ENCODE results near the gene SCMH1.

The SCMH1 gene

DNA sequence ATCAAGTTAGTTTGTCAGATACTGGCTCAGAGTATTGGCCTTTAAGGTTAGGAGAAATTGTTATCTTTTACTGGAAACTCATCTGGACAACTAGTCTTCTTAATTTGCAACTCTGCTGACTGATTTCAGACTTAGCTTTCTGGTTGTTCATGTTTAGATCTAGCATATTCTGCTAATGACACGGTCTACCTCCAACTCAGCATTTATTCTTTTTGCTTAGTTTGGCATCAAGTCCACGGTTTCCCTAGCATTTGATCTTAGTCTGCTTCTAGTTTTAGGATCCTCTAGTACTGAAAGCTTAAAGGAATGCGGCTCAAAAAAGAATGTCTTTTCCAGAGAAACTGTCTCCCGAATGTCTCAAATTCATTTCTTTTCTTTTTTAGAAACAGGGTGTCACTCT, 145.0 kb downstream of the SCMH1 start:
- DNase-seq (ENCODE audit: low spot score): no peak

DNA sequence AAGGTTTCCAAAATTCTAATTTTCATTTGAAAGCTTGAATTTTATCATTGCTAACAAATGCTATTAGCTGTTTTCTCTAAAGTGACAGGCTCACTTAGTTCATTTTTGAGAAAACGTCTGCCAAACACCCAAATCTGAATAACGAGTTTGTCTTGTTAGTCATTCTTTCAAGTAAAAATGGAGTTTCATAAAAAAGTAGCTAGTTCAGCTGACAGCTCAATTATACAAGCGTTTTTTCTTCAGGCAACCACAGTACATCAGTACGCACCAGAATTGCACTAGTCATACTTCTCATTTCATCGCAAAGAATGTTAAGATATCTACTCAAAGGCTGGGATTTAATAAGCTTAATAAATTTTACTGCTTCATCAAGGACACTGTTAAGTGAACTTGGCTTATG, 148.3 kb downstream of the SCMH1 start:
- no peak for DNase-seq (ENCODE audit: low spot score)

DNA sequence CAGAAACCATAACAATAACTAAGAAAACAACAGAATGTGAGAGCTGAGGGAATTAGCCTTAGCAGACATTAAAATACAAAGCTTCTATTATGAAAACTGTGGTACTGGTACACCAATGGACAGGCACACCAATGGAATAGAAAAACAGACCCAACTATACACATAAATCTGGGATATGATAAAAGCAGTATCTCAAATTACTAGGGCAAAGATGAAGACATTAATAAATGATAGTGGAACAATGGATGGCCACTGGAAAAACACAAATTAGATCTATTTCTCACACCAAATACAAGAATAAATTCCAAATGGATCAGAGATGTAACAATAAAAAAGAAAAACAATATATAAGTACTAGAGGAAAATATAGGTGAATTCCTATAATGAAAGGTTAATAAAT, 155.2 kb downstream of the SCMH1 start:
- no peak for DNase-seq (ENCODE audit: low spot score)

DNA sequence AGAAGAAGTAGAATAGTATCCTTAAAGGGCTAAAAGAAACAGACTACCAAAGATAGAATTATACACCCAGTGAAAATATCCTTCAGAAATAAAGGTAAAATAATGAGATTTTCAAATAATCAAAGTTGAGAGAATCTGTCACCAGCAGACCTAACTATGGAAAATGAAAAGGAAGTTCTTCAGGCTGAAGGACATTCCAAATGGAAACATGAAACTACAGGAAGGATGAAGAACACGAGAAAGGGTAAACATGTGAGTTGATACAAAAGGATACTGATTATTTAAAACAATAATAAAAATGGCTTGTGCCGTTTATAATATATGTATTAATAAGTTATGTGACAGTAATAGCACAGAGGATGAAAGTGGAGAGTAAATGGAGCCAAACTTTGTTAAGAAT, 163.5 kb downstream of the SCMH1 start:
- no peak for DNase-seq (ENCODE audit: low spot score)

DNA sequence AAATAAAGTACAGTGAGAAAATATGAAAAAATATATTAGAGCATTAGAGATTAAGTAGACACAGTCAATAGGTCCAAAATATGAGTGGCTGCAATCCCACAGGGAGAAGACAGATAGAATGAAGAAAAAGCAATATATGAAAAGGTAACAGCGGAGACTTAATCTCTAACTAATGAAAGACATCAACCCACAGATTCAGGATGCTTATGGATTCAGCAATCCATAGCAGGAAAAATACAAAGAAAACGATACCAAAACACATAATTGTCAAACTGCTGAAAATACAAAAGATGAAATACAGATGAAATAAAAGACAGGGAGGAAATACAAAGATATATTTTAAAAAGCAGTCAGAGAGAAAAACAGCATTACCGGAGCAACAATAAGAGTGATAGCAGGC, 163.9 kb downstream of the SCMH1 start:
- DNase-seq (ENCODE audit: low spot score): no peak

DNA sequence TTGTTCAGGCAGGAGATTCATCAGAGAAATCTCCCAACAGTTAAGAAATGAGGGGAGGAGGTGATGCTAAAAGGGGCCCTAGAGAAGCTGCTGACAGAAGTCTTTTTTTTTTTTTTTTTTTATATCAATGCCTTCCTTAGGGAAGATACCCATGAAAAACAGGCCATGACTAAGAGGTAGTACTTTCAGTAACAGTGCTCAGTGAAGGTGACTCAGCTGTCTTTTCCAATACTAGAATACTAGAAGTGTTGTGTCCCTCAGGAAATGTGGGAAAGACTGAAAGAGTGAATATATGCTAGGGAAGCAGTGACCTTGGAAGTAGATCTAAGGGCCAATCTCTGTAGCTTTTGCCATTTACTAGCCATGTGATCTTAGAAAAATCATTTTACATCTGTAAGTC, 168.1 kb downstream of the SCMH1 start:
- no peak for DNase-seq (ENCODE audit: low spot score)

DNA sequence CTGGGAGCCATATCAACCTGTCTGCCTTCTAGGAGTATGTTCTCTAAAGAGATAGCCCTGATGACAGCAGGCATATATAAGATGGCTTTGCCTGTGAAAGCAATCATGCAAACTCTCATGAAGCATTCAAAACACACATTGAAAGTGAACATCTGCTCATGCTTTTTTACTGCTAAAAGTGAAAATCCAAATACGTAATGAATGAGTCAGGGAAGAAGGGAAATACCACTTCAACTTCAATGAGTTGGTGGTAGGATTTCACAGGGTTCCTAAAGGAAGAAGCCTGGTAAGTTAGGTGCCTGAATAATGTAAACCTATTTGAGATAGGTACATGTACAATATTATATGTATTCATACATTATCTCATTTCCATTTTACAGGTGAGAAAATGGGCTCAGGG, 170.1 kb downstream of the SCMH1 start:
- no peak for DNase-seq (ENCODE audit: low spot score)

DNA sequence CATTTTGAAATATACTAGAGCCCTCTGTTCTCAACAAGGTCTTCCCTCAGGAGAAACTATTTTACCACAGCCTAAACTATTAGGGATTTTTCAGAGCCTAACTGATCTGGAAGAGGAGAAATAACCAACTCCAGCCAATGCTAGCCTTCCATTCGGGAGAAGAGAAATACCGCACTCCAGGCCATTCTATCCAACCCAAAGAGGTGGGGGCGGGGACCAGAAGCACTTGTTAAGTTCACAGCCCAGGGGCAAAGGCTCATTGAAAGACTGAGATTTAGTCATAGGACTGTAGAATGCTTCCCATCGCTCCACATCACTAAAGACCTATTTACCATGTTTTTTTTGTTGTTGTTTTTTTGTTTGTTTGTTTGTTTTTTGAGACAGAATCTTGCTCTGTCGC, 185.2 kb downstream of the SCMH1 start:
- DNase-seq (ENCODE audit: low spot score): no peak

DNA sequence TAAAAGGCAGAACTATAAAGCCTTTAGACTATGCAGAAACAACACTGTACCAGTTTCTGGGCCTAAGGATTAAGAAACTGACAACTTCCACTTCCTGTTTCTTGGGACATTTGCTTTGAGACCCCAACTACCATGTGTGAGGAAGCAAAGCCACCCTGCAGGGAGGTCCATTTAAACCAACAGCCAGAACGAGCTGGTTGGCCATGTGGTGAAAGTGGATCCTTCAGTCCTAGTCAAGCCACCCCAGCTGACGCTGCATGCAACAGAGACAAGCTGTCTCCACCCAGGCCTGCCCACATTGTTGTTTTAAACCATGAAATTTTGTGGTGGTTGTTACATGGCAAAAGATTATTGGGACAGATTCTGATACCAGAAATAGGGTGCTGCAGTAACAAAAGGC, 188.8 kb downstream of the SCMH1 start:
- DNase-seq (ENCODE audit: low spot score): no peak

DNA sequence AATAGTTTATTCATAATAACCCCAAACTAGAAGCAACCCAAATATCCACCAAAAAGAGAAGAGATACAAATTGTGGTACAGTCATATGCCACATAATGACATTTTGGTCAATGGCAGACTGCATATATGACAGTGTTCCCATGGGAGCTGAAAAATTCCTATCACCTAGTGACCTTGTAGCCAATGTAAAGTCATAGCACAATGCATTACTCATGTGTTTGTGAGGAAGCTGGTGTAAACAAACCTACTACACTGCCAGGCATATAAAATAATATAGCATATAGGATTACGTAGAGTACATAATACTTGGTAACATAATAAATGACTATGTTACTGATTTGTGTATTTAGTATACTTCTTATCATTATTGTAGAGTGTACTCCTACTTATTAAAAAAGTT, 191.1 kb downstream of the SCMH1 start:
- no peak for DNase-seq (ENCODE audit: low spot score)

DNA sequence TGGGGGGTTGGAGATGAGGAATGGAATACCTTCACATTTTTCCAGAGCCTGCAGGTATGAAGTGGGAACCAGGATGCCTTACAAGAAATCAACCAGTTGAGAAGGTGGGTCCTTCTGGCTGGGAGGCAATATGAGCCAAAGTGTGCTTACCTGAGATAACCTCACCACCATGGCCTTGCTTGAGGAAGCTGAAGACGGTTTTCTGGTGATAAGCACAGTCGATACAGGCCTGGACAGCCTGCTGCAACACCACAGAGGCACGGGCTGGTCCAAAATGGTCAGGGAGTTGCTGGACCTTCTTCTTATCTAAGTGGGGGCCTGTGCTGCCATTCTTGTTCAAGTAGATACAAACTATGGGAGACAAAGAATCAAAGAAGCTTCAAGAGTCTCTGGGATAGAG, 193.6 kb downstream of the SCMH1 start:
- DNase-seq (ENCODE audit: low spot score): no peak

DNA sequence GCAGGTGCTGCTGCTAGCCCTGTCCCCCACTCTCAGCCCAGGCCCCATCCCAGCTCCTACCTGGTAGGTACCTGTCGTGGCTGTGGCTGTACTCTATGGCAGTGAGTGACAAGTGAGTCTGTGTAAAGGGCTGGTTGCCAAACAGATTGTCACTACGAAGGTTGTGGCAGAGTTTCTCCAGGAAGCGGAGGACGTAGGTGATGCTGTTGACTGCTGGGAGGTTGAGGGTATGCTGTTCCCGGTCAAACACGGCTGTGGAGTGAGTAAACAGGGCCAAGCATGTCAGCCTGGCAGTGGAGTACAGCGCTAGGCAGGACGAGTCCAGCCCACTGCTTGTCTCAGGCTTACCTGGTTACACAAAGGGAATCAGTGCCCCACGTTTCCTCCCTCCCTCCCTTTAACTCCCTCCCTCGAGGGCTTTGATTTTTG, 195.7 kb downstream of the SCMH1 start:
- no peak for DNase-seq (ENCODE audit: low spot score)

DNA sequence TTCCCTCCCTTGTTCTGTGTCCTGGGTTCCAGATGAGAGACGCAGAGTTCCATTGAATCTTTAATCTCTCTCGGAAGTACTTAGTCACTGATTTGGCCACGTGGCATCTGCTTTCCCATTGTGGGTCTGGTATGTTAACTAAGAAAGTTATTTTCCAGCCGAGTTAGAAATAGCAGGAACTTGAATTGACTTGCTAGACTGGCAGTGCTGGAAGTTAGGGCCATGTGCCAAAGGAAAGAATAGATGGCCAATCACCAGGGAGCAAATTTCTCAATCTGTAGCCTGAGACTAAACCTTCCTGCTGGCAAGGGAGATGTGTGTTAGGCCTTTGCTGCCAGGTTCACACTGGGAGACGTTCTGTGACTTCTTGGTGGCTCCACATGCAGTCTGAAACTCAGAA, 196.4 kb downstream of the SCMH1 start:
- DNase-seq (ENCODE audit: low spot score): no peak

DNA sequence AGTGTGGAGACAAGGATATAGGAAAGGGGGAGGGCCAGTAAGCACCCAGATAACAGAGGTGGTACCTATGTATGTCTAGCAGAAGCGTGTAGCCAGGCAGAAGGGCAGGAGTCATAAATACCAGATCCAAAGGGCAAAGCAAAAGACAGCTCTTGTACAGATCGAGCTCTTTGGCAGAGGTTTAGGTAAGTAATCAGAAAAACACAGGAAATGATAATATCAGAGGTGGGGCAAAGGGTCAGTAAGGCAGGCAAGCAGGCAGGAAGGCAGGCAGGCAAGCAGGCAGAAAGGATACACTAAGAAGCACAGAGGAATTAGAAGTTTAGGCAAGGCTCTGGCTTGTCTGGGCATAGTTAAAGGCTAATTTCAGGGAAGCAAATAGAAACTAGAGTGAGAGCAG, 197.9 kb downstream of the SCMH1 start:
- no peak for DNase-seq (ENCODE audit: low spot score)

DNA sequence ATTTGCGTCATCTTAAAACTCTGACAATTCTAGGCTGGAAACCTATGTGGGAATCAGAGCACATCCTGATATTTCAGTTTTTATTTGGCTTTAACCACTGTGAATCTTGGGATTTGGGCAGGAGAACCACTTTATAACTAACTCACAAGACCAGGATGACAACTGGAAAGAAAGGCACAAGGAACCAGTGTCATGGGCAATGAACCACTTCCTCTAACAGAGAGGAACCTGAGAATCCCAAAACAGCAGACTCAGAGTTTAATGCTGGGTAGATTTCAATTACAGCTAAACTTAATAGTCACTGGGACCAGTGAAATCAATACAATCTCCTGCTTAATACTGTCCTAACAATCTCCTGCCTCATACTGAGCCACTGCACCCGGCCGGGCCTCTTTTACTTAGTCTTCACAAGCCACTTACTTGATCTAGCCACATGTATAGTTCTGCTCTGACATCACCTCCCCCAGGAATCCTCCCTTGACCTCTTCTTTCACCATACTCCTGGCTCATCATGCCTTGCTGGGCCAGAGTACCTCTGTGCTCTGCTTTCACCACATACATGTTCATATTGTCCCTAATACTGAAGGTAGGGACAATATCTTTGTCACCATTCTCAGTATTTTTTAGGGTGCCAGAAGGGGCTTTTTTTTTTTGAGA, 200.4 kb downstream of the SCMH1 start:
- no peak for DNase-seq (ENCODE audit: low spot score)

DNA sequence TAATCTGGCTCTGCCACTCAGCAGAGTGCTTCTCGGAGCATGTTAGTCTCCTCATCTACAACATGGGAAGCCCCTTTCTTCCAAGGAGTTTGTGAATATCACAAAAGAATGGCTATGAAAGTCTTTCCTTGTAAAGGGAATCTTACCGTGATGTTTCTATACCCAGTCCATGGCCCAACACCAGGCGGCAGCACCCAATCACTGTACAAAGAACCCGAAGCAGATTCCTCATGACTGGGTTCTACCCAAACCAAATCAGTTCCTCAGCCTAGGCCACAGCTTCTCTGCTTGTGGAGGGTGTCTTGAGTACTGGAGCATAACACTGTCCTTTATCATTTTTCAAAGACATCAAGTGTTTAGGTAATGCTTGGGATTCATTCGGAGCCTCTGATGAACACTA, 204.0 kb downstream of the SCMH1 start:
- DNase-seq (ENCODE audit: low spot score): no peak

DNA sequence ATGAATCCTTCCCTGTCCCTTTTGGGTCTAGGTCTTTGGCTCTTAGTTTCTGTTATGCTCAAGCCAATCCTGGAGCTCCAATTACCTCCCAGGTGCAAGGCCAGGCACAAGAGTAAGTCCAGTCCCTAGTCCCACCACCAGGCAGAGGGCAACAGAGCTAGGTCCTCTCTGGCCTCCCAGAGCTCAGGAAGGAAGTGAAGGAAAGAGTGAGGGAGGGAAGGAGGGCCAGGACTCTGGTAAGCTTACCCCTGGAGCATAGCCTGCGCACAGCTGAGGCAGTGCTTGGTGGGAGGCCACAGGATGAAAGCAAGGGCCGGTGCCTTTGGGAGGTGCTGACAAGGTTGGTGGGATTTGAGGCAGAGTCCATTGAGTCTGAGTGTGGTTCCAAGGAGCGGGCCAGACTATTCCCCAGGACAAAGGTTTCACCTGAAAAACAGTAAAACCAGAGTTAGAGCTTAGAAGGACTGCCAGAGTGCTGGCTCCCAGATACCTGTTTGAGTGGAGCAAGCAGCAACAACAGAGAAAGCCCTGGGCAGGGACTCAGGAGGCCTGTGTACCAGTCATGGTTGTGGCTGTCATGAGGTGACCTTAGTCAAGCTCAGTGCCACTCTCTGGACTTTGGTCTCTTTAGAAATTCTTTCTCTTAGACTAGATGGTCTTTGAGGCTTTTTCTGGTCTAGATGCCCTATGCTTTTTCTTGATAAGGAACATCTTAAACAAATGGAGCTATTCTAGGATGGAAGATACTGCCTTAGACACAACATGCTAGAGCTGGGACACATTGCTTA, 204.8 kb downstream of the SCMH1 start:
- no peak for DNase-seq (ENCODE audit: low spot score)

DNA sequence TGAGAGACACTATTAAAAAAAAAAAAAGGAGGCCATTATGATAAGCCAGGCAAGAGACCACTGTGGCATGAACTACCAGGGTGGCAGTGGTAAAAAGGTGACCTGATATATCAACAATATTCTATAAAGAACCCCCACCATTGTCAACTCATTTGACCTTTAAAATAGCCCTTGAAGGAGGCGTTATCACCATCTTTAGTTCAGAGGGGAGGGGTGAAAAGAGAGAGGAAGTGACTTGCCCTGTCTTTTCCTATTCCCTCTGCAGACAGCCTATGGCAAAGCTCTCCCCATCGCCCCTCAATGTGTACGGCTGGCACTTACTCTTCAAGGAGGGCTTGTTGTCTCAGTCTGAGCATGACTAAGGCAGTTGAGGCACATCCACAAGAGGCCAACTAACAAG, 208.8 kb downstream of the SCMH1 start:
- no peak for DNase-seq (ENCODE audit: low spot score)

DNA sequence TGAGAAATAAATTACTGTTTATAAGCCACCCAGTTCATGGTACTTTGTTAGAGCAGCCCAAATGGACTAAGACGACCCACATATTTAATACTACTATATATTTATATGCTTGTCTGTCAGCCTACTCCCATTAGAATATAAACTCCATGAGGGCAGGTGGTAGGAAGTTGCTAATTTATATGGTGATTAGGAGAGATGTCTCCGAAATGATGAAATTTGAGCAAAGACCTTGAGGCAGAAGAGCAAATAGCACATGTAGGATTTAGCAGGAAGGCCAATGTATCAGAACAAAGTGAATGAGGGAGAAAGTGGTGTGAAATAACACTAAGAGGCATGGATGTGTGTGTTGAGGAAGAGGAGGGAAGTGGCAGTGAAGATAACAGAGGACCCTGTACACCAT, 210.0 kb downstream of the SCMH1 start:
- DNase-seq (ENCODE audit: low spot score): no peak

DNA sequence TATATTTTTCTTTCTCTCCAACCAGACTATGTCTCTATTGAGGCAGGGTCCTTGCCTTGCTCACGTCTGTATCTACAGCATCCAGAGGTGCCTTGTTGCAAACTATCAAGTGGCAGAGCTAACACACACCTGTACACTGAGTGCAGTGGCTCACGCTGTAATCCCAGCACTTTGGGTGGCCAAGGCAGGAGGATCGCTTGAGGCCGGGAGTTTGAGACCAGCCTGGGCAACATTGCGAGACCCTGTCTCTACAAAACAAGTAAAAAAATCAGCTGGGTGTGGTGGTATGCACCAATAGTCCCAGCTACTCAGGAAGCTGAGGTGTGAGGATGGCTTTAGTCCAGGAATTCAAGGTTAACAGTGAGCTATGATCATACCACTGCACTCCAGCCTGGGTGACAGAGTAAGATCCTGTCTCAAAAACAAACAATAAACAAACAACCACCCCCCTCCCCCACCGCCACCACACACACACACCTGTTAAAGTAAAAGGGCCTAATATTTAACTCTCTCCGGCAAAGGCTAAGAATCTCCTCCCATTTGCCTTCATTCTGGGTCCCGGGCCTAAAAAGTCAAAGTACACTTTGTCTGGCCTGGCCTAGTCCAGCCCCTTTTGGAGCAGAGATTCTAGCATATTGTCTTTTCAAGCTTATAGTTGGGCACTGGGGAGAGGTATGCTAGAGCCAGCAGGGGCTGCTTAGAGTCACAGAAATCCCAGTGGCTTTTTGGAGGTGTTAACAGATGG, 211.1 kb downstream of the SCMH1 start:
- DNase-seq (ENCODE audit: low spot score): no peak

DNA sequence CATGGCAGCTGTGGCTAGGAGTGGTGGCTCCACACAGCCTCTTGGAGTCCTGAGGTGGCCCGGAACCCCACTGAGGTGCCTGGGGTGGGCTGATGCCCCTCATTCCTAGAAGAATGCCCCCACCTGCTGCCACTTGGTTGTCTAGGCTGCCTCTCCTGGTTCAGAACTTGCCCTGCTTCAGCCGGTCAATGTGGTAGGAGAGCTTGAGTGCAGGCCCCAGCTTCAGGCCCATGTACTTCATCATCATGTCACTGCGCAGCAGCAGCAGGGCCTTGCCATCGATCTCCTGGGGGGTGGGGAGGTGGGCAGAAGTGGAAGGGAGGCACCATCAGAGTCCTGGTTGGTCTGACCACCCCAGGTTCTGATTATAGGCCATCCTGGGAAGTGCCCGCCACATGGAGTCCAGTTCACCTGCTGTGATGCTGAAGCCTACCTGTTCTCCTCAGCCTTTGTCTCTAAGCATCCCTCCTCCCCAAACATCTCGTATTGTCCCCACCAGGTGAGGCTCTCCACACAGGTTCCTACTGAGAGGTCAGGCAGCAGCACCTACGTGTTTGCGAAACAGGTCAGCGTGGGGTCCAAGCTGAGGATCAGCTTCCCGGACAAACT, 214.0 kb downstream of the SCMH1 start:
- no peak for DNase-seq (ENCODE audit: low spot score)

DNA sequence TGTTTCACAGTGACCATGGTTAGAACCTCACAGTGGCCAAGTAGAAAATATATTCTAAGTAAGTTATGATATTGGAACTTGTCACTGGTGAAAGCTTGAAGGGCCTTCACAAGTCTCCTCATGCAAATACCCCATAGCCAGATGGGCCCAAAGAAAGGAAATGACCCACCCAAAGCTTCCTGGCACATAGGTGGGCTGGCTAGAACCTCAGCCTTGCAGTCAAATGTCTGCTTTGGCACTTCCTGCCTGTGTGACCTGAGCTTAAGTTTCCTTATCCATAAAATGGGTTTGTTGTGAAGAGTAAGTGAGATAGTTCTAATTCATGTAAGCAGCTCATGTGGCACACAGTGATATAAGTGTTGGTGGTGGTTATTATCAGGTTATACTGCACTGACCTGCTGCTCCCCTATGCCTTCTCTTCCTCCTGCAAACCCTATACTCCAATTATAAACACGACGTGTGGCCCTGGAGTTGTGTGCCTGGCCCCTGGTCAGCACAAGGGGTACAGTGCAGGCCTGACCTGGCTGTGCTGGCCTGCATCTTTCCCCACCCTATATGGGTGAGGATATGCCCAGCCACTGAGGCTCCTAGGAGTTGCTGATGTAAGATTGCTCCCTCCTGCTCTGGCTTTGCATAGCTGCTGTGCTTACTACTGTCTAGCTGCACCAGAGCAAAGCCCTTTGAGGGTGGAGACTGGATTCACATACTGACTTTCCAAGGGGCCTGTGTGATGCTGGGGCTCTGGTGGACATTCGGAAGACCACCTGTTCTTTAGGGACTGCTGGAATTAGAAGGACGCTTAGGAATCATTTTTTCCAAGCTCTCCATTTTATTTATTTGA, 215.9 kb downstream of the SCMH1 start:
- DNase-seq (ENCODE audit: low spot score): no peak
